Prostate gland (tissue), 2 donors: ENCODE data around the gene MVB12B. TPM values are rescaled to one million over a fixed set of nuclear protein-coding genes. Genes with fewer than 3 reads are reported as not detected.

Source experiments
- DNase-seq: peaks from one replicate; pipeline ENCODE4 v3.0.0-alpha.2; 2019; ENCODE audit warnings: low spot score
- H3K27ac ChIP-seq, 2 donors: fragments of 200-600 bp; sonication (generic); 2 replicates each; pipeline ENCODE4 v1.5.1; 2017 to 2019
- H3K27me3 ChIP-seq: fragments of 200-600 bp; sonication (generic); replicated peaks from 2 replicates; pipeline ENCODE4 v1.5.1; 2019; ENCODE audit not compliant: insufficient read depth
- H3K36me3 ChIP-seq, 2 donors: fragments of 200-600 bp; sonication (generic); 1 replicate in 1 of 2; 2 replicates in 1 of 2; pipeline versions ENCODE4 v1.5.1 to v1.8.1; 2017 to 2019
- H3K4me1 ChIP-seq: fragments of 200-600 bp; sonication (generic); replicated peaks from 2 replicates; pipeline ENCODE4 v1.5.1; 2019
- H3K4me3 ChIP-seq, 2 donors: fragments of 200-600 bp; sonication (generic); 2 replicates each; pipeline ENCODE4 v1.5.1; 2017 to 2019
- H3K9me3 ChIP-seq: fragments of 200-600 bp; sonication (generic); 2 replicates; pipeline ENCODE4 v1.5.1; 2017
- POLR2A ChIP-seq: fragments of 450-650 bp; IDR thresholded peaks from one replicate; pipeline ENCODE4 v1.6.1; 2016; ENCODE audit warnings: antibody characterized with exemption, mild to moderate bottlenecking
- POLR2AphosphoS5 ChIP-seq: sonication (generic); formaldehyde crosslinking; IDR thresholded peaks from one replicate; pipeline ENCODE4 v1.6.1; 2017; ENCODE audit warnings: antibody characterized with exemption
- WGBS: methylation state at CpG from one replicate; pipeline ENCODE4 v1.1.5; 2018; 5-methylcytosine and 5-hydroxymethylcytosine counted together
- intact Hi-C: fragments of 100-400 bp; cut with DNase I; formaldehyde crosslinking; loops from one replicate; pipeline ENCODE4 v1.14.2; 2022
- total RNA-seq, 2 donors: library from RNA; depleted of rRNA; stranded (reverse); fragments of >200 nt; gene quantifications; one replicate each; pipeline ENCODE4 v1.1.0, GENCODE V29; 2016
- TF ChIP-seq, protein P1 (sequence below), 4 experiments: fragments of 200-600 bp in 2 of 4; fragments of 450-650 bp in 2 of 4; sonication (generic) in 2 of 4; IDR thresholded peaks; 1 replicate in 3 of 4; 2 replicates in 1 of 4; pipeline ENCODE4 v1.5.1; 2016 to 2019; ENCODE audit warnings: antibody characterized with exemption in 4 of 4, mild to moderate bottlenecking in 2 of 4, moderate library complexity in 2 of 4

MVB12B gene
- total RNA-seq, 2 donors from 2014 or later = 17.3 to 28.4 TPM

DNA sequence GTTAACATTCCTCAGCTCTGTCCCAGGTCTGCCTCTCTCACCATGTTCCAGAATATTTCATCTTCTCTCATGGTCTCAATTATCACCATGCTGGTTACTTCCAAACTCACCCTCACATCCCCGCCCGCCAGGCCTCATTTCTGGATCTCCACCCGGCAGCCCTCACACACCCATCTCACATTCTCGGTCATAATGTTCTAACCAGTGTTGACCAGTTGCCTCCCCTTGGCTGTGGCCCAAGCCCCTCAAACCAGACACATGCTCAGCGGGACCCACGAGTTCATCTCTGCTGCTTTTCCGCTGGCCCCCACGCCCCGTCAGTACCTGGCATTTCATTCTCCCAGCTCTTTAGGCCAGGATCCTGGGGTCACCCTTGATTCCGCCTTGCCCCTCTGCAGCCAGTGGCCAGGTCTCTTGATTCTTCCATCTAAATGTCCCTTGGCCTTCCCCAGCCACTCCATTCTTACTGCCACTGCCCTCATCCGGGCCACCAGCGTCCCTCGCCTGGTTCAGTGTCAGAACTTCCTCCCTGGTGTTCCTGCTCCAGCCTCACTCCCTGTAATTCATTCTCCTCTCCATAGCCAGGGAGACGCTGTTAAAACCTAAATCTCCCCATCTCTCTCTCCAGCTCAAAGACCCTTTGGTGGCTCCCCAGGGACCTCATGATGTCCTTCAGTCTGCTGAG lies 141.7 kb downstream of the MVB12B start:
- H3K4me1 ChIP-seq = no peaks in the 10 kb centered on the region
- intact Hi-C loops = no loop called here
- H3K9me3 ChIP-seq = no peaks in the 10 kb centered on the region
- H3K27ac ChIP-seq = peak overlapping the region; percentile 17 to 24
- H3K36me3 ChIP-seq = no peaks in the 10 kb centered on the region
- no peak overlapping the region for H3K4me3 ChIP-seq
- no peak for DNase-seq
- TF ChIP-seq POLR2AphosphoS5 = no peak
- no peak for TF ChIP-seq POLR2A
- TF ChIP-seq, protein P1, sequence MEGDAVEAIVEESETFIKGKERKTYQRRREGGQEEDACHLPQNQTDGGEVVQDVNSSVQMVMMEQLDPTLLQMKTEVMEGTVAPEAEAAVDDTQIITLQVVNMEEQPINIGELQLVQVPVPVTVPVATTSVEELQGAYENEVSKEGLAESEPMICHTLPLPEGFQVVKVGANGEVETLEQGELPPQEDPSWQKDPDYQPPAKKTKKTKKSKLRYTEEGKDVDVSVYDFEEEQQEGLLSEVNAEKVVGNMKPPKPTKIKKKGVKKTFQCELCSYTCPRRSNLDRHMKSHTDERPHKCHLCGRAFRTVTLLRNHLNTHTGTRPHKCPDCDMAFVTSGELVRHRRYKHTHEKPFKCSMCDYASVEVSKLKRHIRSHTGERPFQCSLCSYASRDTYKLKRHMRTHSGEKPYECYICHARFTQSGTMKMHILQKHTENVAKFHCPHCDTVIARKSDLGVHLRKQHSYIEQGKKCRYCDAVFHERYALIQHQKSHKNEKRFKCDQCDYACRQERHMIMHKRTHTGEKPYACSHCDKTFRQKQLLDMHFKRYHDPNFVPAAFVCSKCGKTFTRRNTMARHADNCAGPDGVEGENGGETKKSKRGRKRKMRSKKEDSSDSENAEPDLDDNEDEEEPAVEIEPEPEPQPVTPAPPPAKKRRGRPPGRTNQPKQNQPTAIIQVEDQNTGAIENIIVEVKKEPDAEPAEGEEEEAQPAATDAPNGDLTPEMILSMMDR (IDR thresholded peaks at IDR 0.05) = no peak
- 81% methylated on average over 14 of the region's 14 CpGs for WGBS
- H3K27me3 ChIP-seq = no peaks in the 10 kb centered on the region

DNA sequence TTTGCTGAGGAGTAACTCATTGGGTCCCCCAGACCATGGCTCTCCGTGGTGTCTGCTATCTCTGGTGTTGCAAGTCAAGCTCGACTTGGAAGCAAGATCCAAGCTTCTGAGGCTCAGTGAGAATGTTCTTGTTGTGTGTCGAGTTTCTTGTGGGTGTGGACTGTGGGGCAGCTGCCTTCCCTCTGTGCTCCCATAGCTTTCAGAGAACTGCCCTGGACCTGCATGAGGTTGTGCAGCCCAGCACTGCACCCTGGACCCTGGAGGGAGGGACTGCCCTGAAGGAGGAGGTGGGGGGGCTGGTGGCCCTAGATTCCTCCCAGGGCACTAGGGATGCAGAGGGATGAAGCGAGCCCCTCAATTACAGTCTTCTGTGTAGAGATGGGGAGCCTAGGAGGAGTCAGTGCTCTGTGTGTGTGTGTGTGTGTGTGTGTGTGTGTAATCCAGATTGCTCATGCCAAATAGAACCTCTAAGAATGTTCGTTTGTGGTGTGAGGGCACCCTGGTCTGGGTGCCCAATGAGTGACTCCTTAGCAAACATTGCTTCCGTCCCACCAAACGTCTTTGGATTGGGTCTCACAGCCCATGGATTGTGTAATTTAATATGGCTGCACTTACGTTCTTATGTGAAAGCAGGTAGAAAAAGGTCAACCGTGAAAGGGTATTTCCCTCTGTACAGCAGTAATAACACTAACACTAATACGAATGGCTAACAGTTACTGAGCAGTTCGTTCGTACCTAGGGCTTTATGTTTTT lies 143.8 kb downstream of the MVB12B start:
- 83% methylated on average over 12 of the region's 12 CpGs for WGBS
- TF ChIP-seq POLR2AphosphoS5 (no peak), POLR2A (no peak)
- TF ChIP-seq, protein P1 (IDR thresholded peaks at IDR 0.05) = no peak
- H3K27me3 ChIP-seq = no peaks in the 10 kb centered on the region
- intact Hi-C loops = no loop called here
- no peaks in the 10 kb centered on the region for H3K36me3 ChIP-seq
- H3K4me3 ChIP-seq = no peak overlapping the region
- no peaks in the 10 kb centered on the region for H3K9me3 ChIP-seq
- H3K4me1 ChIP-seq = no peaks in the 10 kb centered on the region
- H3K27ac ChIP-seq = no peak overlapping the region
- no peak for DNase-seq

- no peaks in the 10 kb centered on the region for H3K27me3 ChIP-seq
- no peak for TF ChIP-seq POLR2AphosphoS5
- TF ChIP-seq POLR2A = no peak
- TF ChIP-seq, protein P1 (IDR thresholded peaks at IDR 0.05) = no peak
- H3K4me3 ChIP-seq = no peak overlapping the region
- no peaks in the 10 kb centered on the region for H3K4me1 ChIP-seq
- 86% methylated on average over 17 of the region's 17 CpGs for WGBS
- intact Hi-C loops = no loop called here
- no peaks in the 10 kb centered on the region for H3K36me3 ChIP-seq
- H3K9me3 ChIP-seq = no peaks in the 10 kb centered on the region
- DNase-seq = no peak
- no peak overlapping the region for H3K27ac ChIP-seq
These were observed 144.5 kb downstream of the MVB12B start for GRCh38 chr9:126471084-126471624.

- no peaks in the 10 kb centered on the region for H3K4me1 ChIP-seq
- WGBS = 63% methylated on average over 7 of the region's 7 CpGs
These were observed 145.7 kb downstream of the MVB12B start for GRCh38 chr9:126472198-126472947.

More at GRCh38 chr9:126472198-126472947, 145.7 kb downstream of the MVB12B start:
- H3K4me3 ChIP-seq = no peak overlapping the region
- no peak for TF ChIP-seq POLR2A
- no peak for TF ChIP-seq POLR2AphosphoS5
- TF ChIP-seq, protein P1 (IDR thresholded peaks at IDR 0.05) = no peak
- no peaks in the 10 kb centered on the region for H3K36me3 ChIP-seq
- intact Hi-C loops = no loop called here
- no peak for DNase-seq
- no peak overlapping the region for H3K27ac ChIP-seq
- H3K27me3 ChIP-seq = no peaks in the 10 kb centered on the region
- H3K9me3 ChIP-seq = no peaks in the 10 kb centered on the region
